Colonic mucosa (tissue), 4 donors: ENCODE data around the gene GPR32. TPM values are rescaled to one million over a fixed set of nuclear protein-coding genes. Genes with fewer than 3 reads are reported as not detected.
"Not testable (repeated sequence)": the region's sequence is repeated elsewhere in the genome, so short reads cannot be mapped to it uniquely, and the experiment has no call there.

Source experiments
- DNase-seq: peaks from one replicate; pipeline ENCODE4 v3.0.0-alpha.2; 2020
- H3K27ac ChIP-seq: fragments of 200-600 bp; one replicate; pipeline ENCODE4 v1.8.0; 2021
- H3K27me3 ChIP-seq: fragments of 200-600 bp; one replicate; pipeline ENCODE4 v1.8.0; 2021
- H3K36me3 ChIP-seq: fragments of 200-600 bp; one replicate; pipeline ENCODE4 v1.8.0; 2021
- H3K4me1 ChIP-seq: fragments of 200-600 bp; one replicate; pipeline ENCODE4 v1.8.0; 2021; ENCODE audit warnings: mild to moderate bottlenecking
- H3K4me3 ChIP-seq: fragments of 200-600 bp; one replicate; pipeline ENCODE4 v1.8.0; 2021
- H3K9ac ChIP-seq, 2 donors: one replicate each; pipeline ENCODE4 v1.7.0; 2013; ENCODE audit warnings: control low read depth in 2 of 2, low read depth in 2 of 2, low read length in 2 of 2
- H3K9me3 ChIP-seq: fragments of 200-600 bp; one replicate; pipeline ENCODE4 v1.8.0; 2021
- CTCF ChIP-seq: fragments of 200-600 bp; IDR thresholded peaks from one replicate; pipeline ENCODE4 v1.8.0; 2022; ENCODE audit warnings: antibody characterized with exemption, mild to moderate bottlenecking
- intact Hi-C: fragments of 100-400 bp; cut with DNase I; formaldehyde crosslinking; loops from one replicate; pipeline ENCODE4 v1.14.1; 2022
- total RNA-seq, 2 donors: library from RNA; stranded (reverse); fragmentation: NEBNext Ultra II Directional in 1 of 2; extraction: Animal tissue kit (Norgen Biotek cat#: 25700) in 1 of 2; gene quantifications; one replicate each; pipeline ENCODE4 v1.2.1, GENCODE V29; 2021
- donor health status: healthy.
- donor health status: DM: no; HTN: no; CAD: no.
- donor health status: DM: no; HTN: no; CAD: no.

GPR32 gene
- total RNA-seq, 2 donors from 2014 or later = not detected

- Histone ChIP-seq H3K4me1 (no peaks in the 10 kb centered on the region), H3K9ac (no peak overlapping the region), H3K4me3 (no peak overlapping the region), H3K9me3 (no peaks in the 10 kb centered on the region), H3K36me3 (no peaks in the 10 kb centered on the region), H3K27me3 (no peaks in the 10 kb centered on the region), H3K27ac (no peak overlapping the region)
- TF ChIP-seq CTCF = no peak
- no peak for DNase-seq
- intact Hi-C loops = no loop called here
Measured at GRCh38 chr19:50753879-50754278, 16.4 kb upstream of the GPR32 start.

- H3K27me3 ChIP-seq, DNase-seq, H3K4me3 ChIP-seq, H3K9me3 ChIP-seq, intact Hi-C loops, H3K27ac ChIP-seq, H3K4me1 ChIP-seq, H3K36me3 ChIP-seq, H3K9ac ChIP-seq: not testable (repeated sequence)
Measured at GRCh38 chr19:50756244-50756643, 14.0 kb upstream of the GPR32 start.

- H3K27me3 ChIP-seq, H3K4me1 ChIP-seq, H3K36me3 ChIP-seq, H3K9me3 ChIP-seq, intact Hi-C loops, H3K9ac ChIP-seq, H3K4me3 ChIP-seq, DNase-seq, H3K27ac ChIP-seq: not testable (repeated sequence)
Measured at GRCh38 chr19:50757624-50758023, 12.6 kb upstream of the GPR32 start.

GRCh38 chr19:50759076-50759475, 11.2 kb upstream of the GPR32 start:
- H3K9ac ChIP-seq, intact Hi-C loops: not testable (repeated sequence)

GRCh38 chr19:50759886-50760285, 10.4 kb upstream of the GPR32 start:
- intact Hi-C loops = no loop called here
- Histone ChIP-seq H3K4me3 (no peak overlapping the region), H3K4me1 (no peaks in the 10 kb centered on the region), H3K27ac (no peak overlapping the region), H3K9me3 (no peaks in the 10 kb centered on the region), H3K27me3 (no peaks in the 10 kb centered on the region), H3K9ac (no peak overlapping the region), H3K36me3 (no peaks in the 10 kb centered on the region)
- TF ChIP-seq CTCF = no peak
- no peak for DNase-seq

More at GRCh38 chr19:50759076-50759475, 11.2 kb upstream of the GPR32 start:
- not testable (repeated sequence) for H3K27ac ChIP-seq, H3K4me1 ChIP-seq, H3K4me3 ChIP-seq, DNase-seq, H3K27me3 ChIP-seq, H3K36me3 ChIP-seq, H3K9me3 ChIP-seq

- H3K36me3 ChIP-seq, H3K9me3 ChIP-seq, intact Hi-C loops, H3K9ac ChIP-seq, DNase-seq, H3K4me1 ChIP-seq, H3K27ac ChIP-seq, H3K27me3 ChIP-seq, H3K4me3 ChIP-seq: not testable (repeated sequence)
Measured at GRCh38 chr19:50761501-50761900, 8.8 kb upstream of the GPR32 start.

- H3K4me3 ChIP-seq, H3K4me1 ChIP-seq, intact Hi-C loops, H3K27ac ChIP-seq, H3K9ac ChIP-seq, H3K27me3 ChIP-seq, H3K9me3 ChIP-seq, DNase-seq, H3K36me3 ChIP-seq: not testable (repeated sequence)
Measured at GRCh38 chr19:50763521-50763920, 6.7 kb upstream of the GPR32 start.

- no peaks in the 10 kb centered on the region for H3K9me3 ChIP-seq
- H3K4me1 ChIP-seq = no peaks in the 10 kb centered on the region
- no peaks in the 10 kb centered on the region for H3K27me3 ChIP-seq
- no peak overlapping the region for H3K4me3 ChIP-seq
- H3K36me3 ChIP-seq = no peaks in the 10 kb centered on the region
- intact Hi-C loops = no loop called here
- no peak for DNase-seq
- no peak for TF ChIP-seq CTCF
- no peak overlapping the region for H3K27ac ChIP-seq
- H3K9ac ChIP-seq = no peak overlapping the region
Measured at GRCh38 chr19:50764409-50764808, 5.9 kb upstream of the GPR32 start.

- H3K9me3 ChIP-seq, H3K27ac ChIP-seq, H3K36me3 ChIP-seq, H3K9ac ChIP-seq, H3K4me3 ChIP-seq, intact Hi-C loops, H3K4me1 ChIP-seq, H3K27me3 ChIP-seq, DNase-seq: not testable (repeated sequence)
Measured at GRCh38 chr19:50766746-50767145, 3.5 kb upstream of the GPR32 start.

- H3K9ac ChIP-seq, intact Hi-C loops, H3K27me3 ChIP-seq: not testable (repeated sequence)
Measured at GRCh38 chr19:50767263-50767662, 3.0 kb upstream of the GPR32 start.

More at GRCh38 chr19:50767263-50767662, 3.0 kb upstream of the GPR32 start:
- H3K4me1 ChIP-seq, H3K9me3 ChIP-seq, H3K4me3 ChIP-seq, DNase-seq, H3K27ac ChIP-seq, H3K36me3 ChIP-seq: not testable (repeated sequence)
